ENCODE results near the gene KRT32. TPM values are rescaled to one million over a fixed set of nuclear protein-coding genes. Genes with fewer than 3 reads are reported as not detected.

Gene KRT32
- total RNA-seq, 2 experiments from 2014 or later = not detected

GRCh38 chr17:41453066-41453465, 14.1 kb downstream of the KRT32 start:
- Mint-ChIP-seq H3K27ac (no peak overlapping the region), H3K27me3 (no peaks in the 10 kb centered on the region), H3K4me3 (no peak overlapping the region), H3K9me3 (no peaks in the 10 kb centered on the region), H3K36me3 (no peaks in the 10 kb centered on the region), H3K4me1 (ENCODE audit: low read depth) (no peaks in the 10 kb centered on the region)
- intact Hi-C loops (cut with micrococcal nuclease) = no loop called here
- ChIA-PET POLR2A (no interaction called here), CTCF (no interaction called here)
- DNase-seq = no peak

DNA sequence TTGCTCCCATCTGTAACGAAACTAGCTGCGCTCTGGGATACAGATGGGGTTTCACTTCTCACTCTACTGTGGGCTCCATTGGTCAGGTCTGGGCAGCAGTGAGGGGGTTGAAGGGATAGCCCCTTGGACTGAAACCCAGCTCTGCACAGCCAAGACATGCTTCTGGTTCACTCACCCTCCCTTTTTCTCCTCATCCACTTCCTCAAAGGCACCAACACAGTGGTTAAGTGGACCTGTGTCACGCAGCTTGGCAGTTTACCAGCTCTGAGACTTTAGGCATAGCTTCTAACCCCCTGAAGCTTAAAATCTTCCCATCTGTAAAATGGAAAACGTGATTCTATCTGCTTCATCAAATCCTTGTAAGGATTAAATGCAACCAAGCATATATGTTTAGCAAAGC, 14.9 kb downstream of the KRT32 start:
- ChIA-PET POLR2A (interaction anchor here (0.5 kb wide), 1 partner anchor 363 kb away, joined by 3 read pairs; no protein-coding TSS in a partner anchor), CTCF (interaction anchor here (1.8 kb wide), 1 partner anchor 211 kb away, joined by 4 read pairs; no protein-coding TSS in a partner anchor)
- no peaks in the 10 kb centered on the region for H3K27me3 Mint-ChIP-seq
- no peak overlapping the region for H3K27ac Mint-ChIP-seq
- intact Hi-C loops (cut with micrococcal nuclease) = no loop called here
- no peaks in the 10 kb centered on the region for H3K9me3 Mint-ChIP-seq
- no peak overlapping the region for H3K4me3 Mint-ChIP-seq
- DNase-seq = no peak
- no peaks in the 10 kb centered on the region for H3K4me1 Mint-ChIP-seq (ENCODE audit: low read depth)
- no peaks in the 10 kb centered on the region for H3K36me3 Mint-ChIP-seq

- DNase-seq = no peak
- H3K27me3 Mint-ChIP-seq = no peaks in the 10 kb centered on the region
- H3K4me3 Mint-ChIP-seq = no peak overlapping the region
- no peaks in the 10 kb centered on the region for H3K4me1 Mint-ChIP-seq (ENCODE audit: low read depth)
- ChIA-PET CTCF (interaction anchor here (1.8 kb wide), 1 partner anchor 212 kb away, joined by 4 read pairs; no protein-coding TSS in a partner anchor), POLR2A (no interaction called here)
- intact Hi-C loops (cut with micrococcal nuclease) = no loop called here
- no peaks in the 10 kb centered on the region for H3K9me3 Mint-ChIP-seq
- no peak overlapping the region for H3K27ac Mint-ChIP-seq
- H3K36me3 Mint-ChIP-seq = no peaks in the 10 kb centered on the region
These were observed 15.9 kb downstream of the KRT32 start for GRCh38 chr17:41451154-41451728.

GRCh38 chr17:41449008-41449407, 18.2 kb downstream of the KRT32 start:
- intact Hi-C loops (cut with micrococcal nuclease) = no loop called here
- ChIA-PET CTCF (no interaction called here), POLR2A (no interaction called here)
- Mint-ChIP-seq H3K27me3 (no peaks in the 10 kb centered on the region), H3K4me3 (no peak overlapping the region), H3K9me3 (no peaks in the 10 kb centered on the region), H3K27ac (no peak overlapping the region), H3K36me3 (no peaks in the 10 kb centered on the region), H3K4me1 (ENCODE audit: low read depth) (no peaks in the 10 kb centered on the region)
- no peak for DNase-seq

DNA sequence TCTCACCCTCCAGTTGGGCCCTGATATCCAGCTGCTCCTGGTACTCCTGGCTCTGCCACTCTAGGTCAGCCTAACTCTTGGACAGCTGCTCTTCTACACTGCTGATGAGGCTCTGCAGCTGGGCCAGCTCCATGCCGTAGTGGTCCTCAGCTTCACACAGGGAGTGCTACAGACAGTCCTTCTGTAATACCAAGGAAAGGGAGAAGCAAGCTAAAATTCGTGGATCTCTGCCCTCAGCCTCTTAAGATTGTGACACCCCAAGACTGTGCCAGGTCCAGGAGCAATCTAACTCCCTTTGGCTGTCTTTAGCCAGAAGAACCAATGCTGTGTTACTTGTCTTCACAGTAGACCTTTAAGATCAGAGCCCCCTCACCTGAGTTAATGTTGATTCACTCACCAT, 18.7 kb downstream of the KRT32 start:
- CTCF ChIA-PET = interaction anchor here (1.7 kb wide), 1 partner anchor 100 kb away, joined by 6 read pairs; no protein-coding TSS in a partner anchor
- no peaks in the 10 kb centered on the region for H3K27me3 Mint-ChIP-seq
- POLR2A ChIA-PET = no interaction called here

DNA sequence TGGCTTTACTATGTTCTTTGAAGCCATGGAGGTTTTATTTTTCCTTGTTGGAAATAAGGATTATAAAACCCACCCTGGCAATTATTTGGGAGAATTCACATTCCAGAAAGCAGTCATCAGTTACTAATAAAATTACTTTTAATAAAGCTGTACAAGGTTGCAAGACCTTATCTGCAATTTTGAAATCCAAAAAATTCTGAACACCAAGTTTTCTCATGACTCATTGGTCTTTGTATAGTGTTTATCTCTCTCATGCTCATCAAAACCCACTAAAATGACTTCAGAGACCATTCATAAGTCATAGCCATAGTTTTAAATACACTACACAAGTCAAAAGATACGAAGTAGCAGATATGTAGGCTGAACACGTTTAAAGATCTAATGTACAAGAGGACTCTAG, 20.4 kb downstream of the KRT32 start:
- Mint-ChIP-seq H3K4me1 (ENCODE audit: low read depth) (no peaks in the 10 kb centered on the region), H3K27ac (no peak overlapping the region), H3K4me3 (no peak overlapping the region), H3K9me3 (no peaks in the 10 kb centered on the region), H3K27me3 (no peaks in the 10 kb centered on the region), H3K36me3 (no peaks in the 10 kb centered on the region)
- CTCF ChIA-PET = interaction anchor here (1.1 to 1.7 kb wide), 2 partner anchors 13 to 102 kb away, joined by 3 to 6 read pairs; no protein-coding TSS in a partner anchor
- DNase-seq = no peak
- POLR2A ChIA-PET = no interaction called here
- intact Hi-C loops (cut with micrococcal nuclease) = no loop called here

More for the DNA sequence above, 18.7 kb downstream of the KRT32 start:
- H3K36me3 Mint-ChIP-seq = no peaks in the 10 kb centered on the region
- H3K27ac Mint-ChIP-seq = no peak overlapping the region
- H3K4me3 Mint-ChIP-seq = no peak overlapping the region
- no peaks in the 10 kb centered on the region for H3K4me1 Mint-ChIP-seq (ENCODE audit: low read depth)
- DNase-seq = no peak
- intact Hi-C loops (cut with micrococcal nuclease) = no loop called here
- H3K9me3 Mint-ChIP-seq = no peaks in the 10 kb centered on the region

DNA sequence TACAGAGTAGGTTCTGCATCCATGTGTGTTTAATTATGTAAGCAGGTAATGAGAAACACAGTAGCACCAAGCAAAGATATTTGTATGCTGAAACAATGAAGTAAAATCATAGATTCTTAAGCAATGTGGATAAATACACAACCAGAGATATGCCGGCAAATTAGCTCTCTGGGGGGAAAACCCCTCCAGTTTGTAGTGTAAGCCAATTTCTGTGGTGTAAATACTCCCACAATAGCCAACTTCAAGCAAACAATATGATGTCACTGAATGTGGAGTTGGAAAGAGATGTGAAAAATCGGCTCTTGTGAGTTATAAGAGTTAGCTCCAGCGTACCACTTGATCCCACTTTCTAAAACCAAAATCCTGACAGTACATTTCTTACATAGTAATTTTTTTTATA, 22.5 kb downstream of the KRT32 start:
- H3K36me3 Mint-ChIP-seq = no peaks in the 10 kb centered on the region
- CTCF ChIA-PET = no interaction called here
- no peaks in the 10 kb centered on the region for H3K9me3 Mint-ChIP-seq
- H3K4me1 Mint-ChIP-seq (ENCODE audit: low read depth) = no peaks in the 10 kb centered on the region
- no peak for DNase-seq
- POLR2A ChIA-PET = no interaction called here
- intact Hi-C loops (cut with micrococcal nuclease) = no loop called here
- H3K4me3 Mint-ChIP-seq = no peak overlapping the region
- H3K27ac Mint-ChIP-seq = no peak overlapping the region
- no peaks in the 10 kb centered on the region for H3K27me3 Mint-ChIP-seq

- POLR2A ChIA-PET = no interaction called here
- Mint-ChIP-seq H3K9me3 (no peaks in the 10 kb centered on the region), H3K4me1 (ENCODE audit: low read depth) (no peaks in the 10 kb centered on the region), H3K36me3 (no peaks in the 10 kb centered on the region), H3K27me3 (no peaks in the 10 kb centered on the region), H3K27ac (no peak overlapping the region), H3K4me3 (no peak overlapping the region)
- DNase-seq = no peak
- intact Hi-C loops (cut with micrococcal nuclease) = no loop called here
- CTCF ChIA-PET = no interaction called here
These were observed 23.0 kb downstream of the KRT32 start for GRCh38 chr17:41444186-41444585.

DNA sequence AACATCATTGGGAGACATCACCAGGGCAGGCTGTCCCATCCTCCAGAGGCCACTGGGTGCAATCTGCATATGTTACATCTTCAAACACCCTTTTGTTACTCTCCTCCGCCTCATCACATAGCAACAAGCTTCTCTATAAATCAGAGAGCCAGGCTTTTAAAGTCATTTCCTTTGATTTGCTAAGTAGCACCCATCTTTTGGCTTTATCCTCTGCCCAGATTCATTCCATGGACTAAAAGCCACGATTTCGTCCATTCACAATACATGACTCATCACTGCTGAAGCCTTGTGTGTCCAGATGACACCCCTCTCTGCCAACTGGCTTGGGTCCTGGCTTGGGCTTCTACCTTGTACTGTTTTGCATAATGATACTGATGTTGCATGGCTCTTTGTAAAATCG, 24.4 kb downstream of the KRT32 start:
- no peak for DNase-seq
- POLR2A ChIA-PET = no interaction called here
- no peak overlapping the region for H3K4me3 Mint-ChIP-seq

GRCh38 chr17:41440531-41441033, 26.6 kb downstream of the KRT32 start, which contains the start of gene KRT38:
TSS of gene KRT38 (minus strand) at chr17:41440983. CDS start at chr17:41440921, 62 bp downstream.
- no peak within 1 kb of the TSS for H3K27ac Mint-ChIP-seq
- H3K36me3 Mint-ChIP-seq = no peaks in the 10 kb centered on the region
- POLR2A ChIA-PET = no interaction called here
- intact Hi-C loops (cut with micrococcal nuclease) = no loop called here
- H3K27me3 Mint-ChIP-seq = no peaks in the 10 kb centered on the region
- no peak within 1 kb of the TSS for H3K4me3 Mint-ChIP-seq
- H3K4me1 Mint-ChIP-seq (ENCODE audit: low read depth) = no peaks in the 10 kb centered on the region
- H3K9me3 Mint-ChIP-seq = no peaks in the 10 kb centered on the region
- DNase-seq = no peak
- CTCF ChIA-PET = no interaction called here

More for the DNA sequence above, 24.4 kb downstream of the KRT32 start:
- no peaks in the 10 kb centered on the region for H3K4me1 Mint-ChIP-seq (ENCODE audit: low read depth)
- no peaks in the 10 kb centered on the region for H3K9me3 Mint-ChIP-seq
- H3K27me3 Mint-ChIP-seq = no peaks in the 10 kb centered on the region
- CTCF ChIA-PET = no interaction called here
- H3K36me3 Mint-ChIP-seq = no peaks in the 10 kb centered on the region
- intact Hi-C loops (cut with micrococcal nuclease) = no loop called here
- no peak overlapping the region for H3K27ac Mint-ChIP-seq

DNA sequence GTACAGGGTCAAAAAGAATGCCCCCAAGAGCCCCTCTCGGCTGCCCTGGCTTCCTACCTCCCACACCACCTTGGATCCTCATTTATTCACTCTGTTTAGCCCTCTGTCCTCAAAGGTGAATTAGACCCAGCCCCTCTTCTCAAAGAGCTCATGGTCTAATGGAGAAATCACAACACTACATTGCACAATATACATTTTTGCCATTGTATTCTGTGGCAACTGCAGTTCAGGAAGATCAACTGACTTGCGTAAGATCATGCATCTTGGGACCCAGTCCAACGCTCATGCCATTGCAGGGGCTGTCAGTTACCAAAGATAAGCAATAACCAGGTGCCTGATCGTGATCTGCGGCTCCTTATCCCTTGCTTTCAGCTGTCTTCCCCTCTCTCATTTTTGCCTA, 27.8 kb downstream of the KRT32 start:
- ChIA-PET CTCF (no interaction called here), POLR2A (no interaction called here)
- no peak overlapping the region for H3K27ac Mint-ChIP-seq
- no peaks in the 10 kb centered on the region for H3K27me3 Mint-ChIP-seq
- H3K36me3 Mint-ChIP-seq = no peaks in the 10 kb centered on the region
- no peak for DNase-seq
- intact Hi-C loops (cut with micrococcal nuclease) = no loop called here
- no peak overlapping the region for H3K4me3 Mint-ChIP-seq
- H3K9me3 Mint-ChIP-seq = no peaks in the 10 kb centered on the region
- no peaks in the 10 kb centered on the region for H3K4me1 Mint-ChIP-seq (ENCODE audit: low read depth)

GRCh38 chr17:41437769-41438168, 29.4 kb downstream of the KRT32 start:
- Mint-ChIP-seq H3K9me3 (no peaks in the 10 kb centered on the region), H3K4me3 (no peak overlapping the region), H3K27me3 (no peaks in the 10 kb centered on the region), H3K4me1 (ENCODE audit: low read depth) (no peaks in the 10 kb centered on the region), H3K27ac (no peak overlapping the region), H3K36me3 (no peaks in the 10 kb centered on the region)
- DNase-seq = no peak
- CTCF ChIA-PET = no interaction called here
- POLR2A ChIA-PET = no interaction called here
- intact Hi-C loops (cut with micrococcal nuclease) = no loop called here

DNA sequence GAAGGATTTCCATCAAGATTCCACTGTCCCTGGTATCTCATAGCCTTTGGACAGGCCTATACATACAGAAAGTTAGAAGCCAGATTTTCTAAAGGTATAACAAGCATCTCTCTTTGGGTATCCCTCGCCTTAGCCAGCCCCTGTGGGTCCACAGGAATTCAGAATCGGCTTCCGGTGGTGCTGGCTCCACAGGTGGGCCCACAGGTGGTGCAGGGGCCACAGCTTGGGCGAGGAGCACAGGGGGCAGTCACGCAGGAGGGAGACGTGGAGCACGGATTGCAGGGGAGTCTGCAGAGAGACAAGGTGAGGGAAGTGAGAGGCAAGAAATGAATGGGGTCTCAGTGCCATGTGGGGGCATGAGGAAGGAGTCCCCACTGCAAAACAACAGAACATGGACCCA, 29.9 kb downstream of the KRT32 start:
- intact Hi-C loops (cut with micrococcal nuclease) = no loop called here
- Mint-ChIP-seq H3K27me3 (no peaks in the 10 kb centered on the region), H3K9me3 (no peaks in the 10 kb centered on the region), H3K4me1 (ENCODE audit: low read depth) (no peaks in the 10 kb centered on the region), H3K27ac (no peak overlapping the region), H3K36me3 (no peaks in the 10 kb centered on the region), H3K4me3 (no peak overlapping the region)
- ChIA-PET POLR2A (no interaction called here), CTCF (no interaction called here)
- no peak for DNase-seq

Data from activated CD4-positive, alpha-beta memory T cell treated with anti-CD3 and anti-CD28 coated beads for 36 hours (primary cell).